DND-41 (cell line): ENCODE results near the gene GRID1.

Source experiments
- EZH2 ChIP-seq: IDR thresholded peaks from 3 replicates; pipeline ENCODE4 v1.6.1; 2012; ENCODE audit warnings: borderline replicate concordance, low read depth, mild to moderate bottlenecking, moderate library complexity, low read length, inconsistent platforms; ENCODE audit not compliant: severe bottlenecking
- TF ChIP-seq, protein P1 (sequence below): IDR thresholded peaks from 2 replicates; pipeline ENCODE4 v1.5.1; 2012; ENCODE audit warnings: borderline replicate concordance, low read length, moderate library complexity, mild to moderate bottlenecking; ENCODE audit not compliant: poor library complexity, severe bottlenecking; ENCODE audit errors: extremely low read depth

DNA sequence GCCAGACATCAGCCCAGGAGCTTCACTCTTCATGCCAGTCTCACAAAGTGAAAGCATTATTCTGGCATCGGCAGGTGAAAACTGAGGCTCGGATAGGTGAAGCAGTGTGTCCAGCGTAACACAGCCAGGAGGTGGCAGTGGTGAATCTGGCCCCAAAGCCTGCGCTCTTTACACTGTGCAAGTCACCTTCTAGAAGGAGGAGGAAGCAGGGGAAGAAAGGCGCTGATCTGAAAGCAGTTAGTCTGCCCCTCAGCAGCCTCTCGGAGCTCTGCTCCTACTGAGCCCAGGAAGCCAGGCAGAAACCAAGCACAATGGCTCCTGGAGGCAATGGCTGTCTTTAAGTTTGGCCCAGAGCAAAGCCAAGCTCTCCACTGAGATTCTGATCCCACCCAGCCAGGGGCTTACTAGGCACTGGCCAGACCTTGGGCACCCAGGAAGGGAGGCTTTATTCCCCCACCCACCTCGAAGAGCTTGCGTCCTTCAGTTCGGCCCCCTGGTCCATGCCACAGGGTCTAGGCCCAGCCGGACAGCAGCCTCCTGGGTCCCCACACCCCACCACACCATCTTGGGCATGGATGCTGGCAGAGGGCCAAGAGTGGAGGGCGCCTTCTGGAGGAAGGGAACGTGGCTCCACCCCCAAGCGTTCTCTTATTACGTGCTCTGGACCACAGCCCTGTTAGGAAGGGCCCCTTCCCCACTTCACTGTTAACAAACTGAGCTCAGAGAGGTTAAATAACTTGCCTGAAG, 104.5 kb downstream of the GRID1 start:
- TF ChIP-seq, protein P1, sequence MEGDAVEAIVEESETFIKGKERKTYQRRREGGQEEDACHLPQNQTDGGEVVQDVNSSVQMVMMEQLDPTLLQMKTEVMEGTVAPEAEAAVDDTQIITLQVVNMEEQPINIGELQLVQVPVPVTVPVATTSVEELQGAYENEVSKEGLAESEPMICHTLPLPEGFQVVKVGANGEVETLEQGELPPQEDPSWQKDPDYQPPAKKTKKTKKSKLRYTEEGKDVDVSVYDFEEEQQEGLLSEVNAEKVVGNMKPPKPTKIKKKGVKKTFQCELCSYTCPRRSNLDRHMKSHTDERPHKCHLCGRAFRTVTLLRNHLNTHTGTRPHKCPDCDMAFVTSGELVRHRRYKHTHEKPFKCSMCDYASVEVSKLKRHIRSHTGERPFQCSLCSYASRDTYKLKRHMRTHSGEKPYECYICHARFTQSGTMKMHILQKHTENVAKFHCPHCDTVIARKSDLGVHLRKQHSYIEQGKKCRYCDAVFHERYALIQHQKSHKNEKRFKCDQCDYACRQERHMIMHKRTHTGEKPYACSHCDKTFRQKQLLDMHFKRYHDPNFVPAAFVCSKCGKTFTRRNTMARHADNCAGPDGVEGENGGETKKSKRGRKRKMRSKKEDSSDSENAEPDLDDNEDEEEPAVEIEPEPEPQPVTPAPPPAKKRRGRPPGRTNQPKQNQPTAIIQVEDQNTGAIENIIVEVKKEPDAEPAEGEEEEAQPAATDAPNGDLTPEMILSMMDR: peak; percentile 25
- no peak for TF ChIP-seq EZH2
